Hepatocyte (in vitro differentiated cells): ENCODE data around the gene CMTM3.

ENCODE experiments used
- EZH2 ChIP-seq: fragments of 200-600 bp; sonication (generic); IDR thresholded peaks from 2 replicates; pipeline ENCODE4 v1.6.1; 2016; ENCODE audit warnings: antibody characterized with exemption, mild to moderate bottlenecking, borderline replicate concordance
- EZH2phosphoT487 ChIP-seq: fragments of 200-600 bp; sonication (generic); IDR thresholded peaks from one replicate; pipeline ENCODE4 v1.6.1; 2018; ENCODE audit warnings: antibody characterized with exemption, mild to moderate bottlenecking, low read depth, moderate library complexity; ENCODE audit not compliant: unreplicated experiment, severe bottlenecking
- TF ChIP-seq, protein P1 (sequence below): fragments of 200-600 bp; sonication (generic); IDR thresholded peaks from 2 replicates; pipeline ENCODE4 v1.5.1; 2016; ENCODE audit warnings: antibody characterized with exemption, mild to moderate bottlenecking; ENCODE audit not compliant: poor library complexity

DNA sequence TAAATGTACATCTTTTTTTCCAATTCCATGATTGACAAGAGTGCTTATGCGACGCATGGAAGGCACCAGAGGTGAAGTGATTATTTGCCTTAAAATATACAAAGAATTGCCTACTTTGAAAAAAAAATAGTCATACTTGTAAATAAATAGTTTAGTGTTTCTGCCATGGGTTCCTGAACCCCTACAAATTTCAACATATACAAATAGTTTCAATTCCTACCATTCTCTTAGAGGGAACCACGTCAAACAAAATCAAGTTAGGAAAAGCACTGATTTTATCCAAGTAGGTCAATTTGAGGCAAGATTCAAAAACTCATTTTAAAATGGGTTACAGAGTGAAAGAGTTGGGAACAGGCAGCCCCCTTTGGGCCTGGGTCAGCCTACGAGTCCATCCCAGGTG, 11.7 kb downstream of the CMTM3 start:
- TF ChIP-seq, protein P1, sequence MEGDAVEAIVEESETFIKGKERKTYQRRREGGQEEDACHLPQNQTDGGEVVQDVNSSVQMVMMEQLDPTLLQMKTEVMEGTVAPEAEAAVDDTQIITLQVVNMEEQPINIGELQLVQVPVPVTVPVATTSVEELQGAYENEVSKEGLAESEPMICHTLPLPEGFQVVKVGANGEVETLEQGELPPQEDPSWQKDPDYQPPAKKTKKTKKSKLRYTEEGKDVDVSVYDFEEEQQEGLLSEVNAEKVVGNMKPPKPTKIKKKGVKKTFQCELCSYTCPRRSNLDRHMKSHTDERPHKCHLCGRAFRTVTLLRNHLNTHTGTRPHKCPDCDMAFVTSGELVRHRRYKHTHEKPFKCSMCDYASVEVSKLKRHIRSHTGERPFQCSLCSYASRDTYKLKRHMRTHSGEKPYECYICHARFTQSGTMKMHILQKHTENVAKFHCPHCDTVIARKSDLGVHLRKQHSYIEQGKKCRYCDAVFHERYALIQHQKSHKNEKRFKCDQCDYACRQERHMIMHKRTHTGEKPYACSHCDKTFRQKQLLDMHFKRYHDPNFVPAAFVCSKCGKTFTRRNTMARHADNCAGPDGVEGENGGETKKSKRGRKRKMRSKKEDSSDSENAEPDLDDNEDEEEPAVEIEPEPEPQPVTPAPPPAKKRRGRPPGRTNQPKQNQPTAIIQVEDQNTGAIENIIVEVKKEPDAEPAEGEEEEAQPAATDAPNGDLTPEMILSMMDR = no peak
- no peak for TF ChIP-seq EZH2phosphoT487
- no peak for TF ChIP-seq EZH2
